Cardiac septum (tissue), 1 donor: ENCODE results near the gene MAN2C1. TPM values are rescaled to one million over a fixed set of nuclear protein-coding genes. Genes with fewer than 3 reads are reported as not detected.
"Not testable (repeated sequence)": the region's sequence is repeated elsewhere in the genome, so short reads cannot be mapped to it uniquely, and the experiment has no call there.

Source experiments
- DNase-seq: peaks from one replicate; pipeline ENCODE4 v3.0.0-alpha.2; 2020; ENCODE audit warnings: low spot score
- intact Hi-C: fragments of 100-400 bp; cut with DNase I; formaldehyde crosslinking; loops from one replicate; pipeline ENCODE4 v1.14.0; 2022
- total RNA-seq: library from RNA; stranded (reverse); fragmentation: NEBNext Ultra II Directional; extraction: Animal tissue kit (Norgen Biotek cat#: 25700); gene quantifications from one replicate; pipeline ENCODE4 v1.2.1, GENCODE V29; 2021
- donor health status: DM: no; HTN: no; CAD: no.

MAN2C1 gene
- total RNA-seq, 1 donor from 2014 or later: 153 TPM

DNA sequence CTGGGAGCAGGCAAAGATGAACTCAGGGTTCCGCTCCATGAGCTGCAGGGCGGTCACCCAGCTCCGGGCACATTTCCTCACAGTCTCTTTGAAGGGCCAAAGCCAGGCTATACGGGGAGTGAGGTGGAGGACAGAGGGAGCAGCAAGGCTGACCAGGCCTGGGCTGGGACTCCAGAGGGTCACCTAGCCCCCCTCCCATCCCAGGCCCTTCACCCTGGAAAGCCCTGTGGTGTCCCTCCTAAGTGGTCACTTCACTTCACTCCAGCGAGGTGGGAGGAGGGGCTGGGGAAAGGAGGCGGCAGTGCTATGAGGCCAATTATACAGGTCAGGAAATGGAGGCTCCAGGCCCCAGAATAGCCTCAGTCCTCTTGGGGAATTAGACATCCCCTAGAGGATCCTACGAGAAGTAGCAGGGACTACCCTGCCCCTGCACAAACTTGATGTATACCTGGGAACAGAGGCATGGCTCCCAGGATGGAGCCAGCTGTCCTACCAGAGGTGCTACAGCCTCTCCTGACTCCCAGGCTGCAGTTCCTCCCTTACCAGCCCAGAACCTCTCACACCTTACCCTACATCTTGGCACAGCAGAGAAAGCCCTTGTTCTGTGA, 5.7 kb downstream of the MAN2C1 start:
- intact Hi-C loops: loop anchor here (10.0 kb wide), 1 partner anchor 322 kb away; no protein-coding TSS in a partner anchor
- DNase-seq: no peak

DNA sequence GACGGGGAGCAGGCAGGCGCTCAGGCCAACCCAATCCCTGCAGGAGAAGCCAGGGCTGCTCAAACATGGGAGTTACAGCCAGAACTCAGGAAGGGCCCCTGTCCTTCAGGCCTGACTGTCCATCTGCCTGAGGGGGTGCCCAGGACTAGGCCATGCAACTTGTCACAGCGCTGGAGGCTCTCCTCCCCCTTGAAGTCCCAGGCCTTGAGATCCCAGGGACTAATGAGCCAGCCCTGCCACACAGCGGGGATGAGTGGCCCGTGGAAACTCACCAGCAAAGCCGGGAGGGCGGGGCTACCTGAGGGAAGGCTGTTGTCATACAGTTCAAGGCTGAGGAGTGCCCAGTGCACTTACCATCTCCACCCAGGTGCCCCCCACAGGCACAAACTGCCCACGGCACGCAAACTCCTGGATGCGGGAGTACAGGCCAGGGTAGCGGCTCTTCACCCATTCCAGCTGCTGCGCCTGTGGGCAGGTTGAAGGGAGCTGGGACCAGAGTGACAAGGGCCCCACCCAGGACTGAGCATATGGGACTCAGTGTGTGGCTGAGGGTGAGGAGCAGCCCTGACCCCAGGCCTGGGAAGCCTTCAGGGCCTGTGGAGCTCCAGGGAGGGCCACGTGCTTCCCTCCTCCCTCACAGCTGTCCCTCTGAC, 6.3 kb downstream of the MAN2C1 start:
- intact Hi-C loops: loop anchor here (10.0 kb wide), 1 partner anchor 323 kb away; no protein-coding TSS in a partner anchor
- no peak for DNase-seq

DNA sequence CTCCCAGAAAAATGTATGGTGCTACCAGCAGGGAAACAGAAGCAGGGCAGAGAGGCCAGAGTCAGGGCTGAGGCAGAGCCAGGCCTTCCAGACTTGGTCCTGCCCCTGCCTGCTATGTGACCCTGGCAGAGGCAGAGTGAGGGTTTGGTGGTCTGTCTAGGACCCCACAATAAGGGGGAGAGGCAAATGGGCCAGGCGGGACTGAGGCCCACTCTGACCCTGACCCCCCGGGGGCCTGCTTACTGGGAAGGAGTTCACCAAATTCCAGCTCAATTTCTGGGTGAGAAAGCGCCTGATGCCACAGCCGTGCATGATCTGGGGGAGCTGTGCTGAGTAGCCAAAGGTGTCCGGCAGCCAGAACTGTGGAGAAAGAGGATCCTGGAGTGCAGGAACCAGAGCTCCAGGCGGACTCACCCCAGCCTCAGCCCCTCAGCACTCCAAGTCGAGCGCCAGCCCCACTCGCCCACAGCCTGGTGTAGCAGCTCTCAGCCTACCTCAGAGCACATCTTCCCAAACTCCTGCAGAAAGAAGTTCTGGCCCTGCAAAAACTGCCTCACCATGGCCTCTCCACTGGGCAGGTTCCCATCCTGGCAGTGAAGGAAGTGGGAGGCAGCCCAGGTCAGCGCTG, 6.9 kb downstream of the MAN2C1 start:
- intact Hi-C loops: loop anchor here (10.0 kb wide), 1 partner anchor 323 kb away; no protein-coding TSS in a partner anchor
- DNase-seq: no peak

DNA sequence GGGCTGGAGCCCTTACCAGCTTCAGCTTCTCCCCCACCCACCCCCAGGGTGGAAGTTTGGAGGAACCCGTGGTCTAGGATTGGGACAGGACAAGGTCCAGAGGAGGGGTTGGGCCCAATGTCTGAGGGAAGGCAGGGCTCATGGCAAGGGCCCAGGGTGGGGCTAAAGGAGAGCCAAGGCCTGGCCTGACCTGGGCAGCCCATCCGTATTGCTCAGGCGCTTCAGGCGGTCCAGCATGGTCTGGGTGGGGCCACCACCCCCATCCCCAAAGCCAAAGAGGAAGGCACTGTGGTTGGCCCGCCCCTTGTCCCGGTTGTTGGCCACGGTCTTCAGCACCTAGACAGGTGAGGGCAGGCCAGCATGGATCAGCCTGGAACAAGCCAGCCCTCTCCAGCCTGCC, 7.6 kb downstream of the MAN2C1 start:
- DNase-seq: no peak
- intact Hi-C loops: loop anchor here (10.0 kb wide), 1 partner anchor 324 kb away; no protein-coding TSS in a partner anchor

DNA sequence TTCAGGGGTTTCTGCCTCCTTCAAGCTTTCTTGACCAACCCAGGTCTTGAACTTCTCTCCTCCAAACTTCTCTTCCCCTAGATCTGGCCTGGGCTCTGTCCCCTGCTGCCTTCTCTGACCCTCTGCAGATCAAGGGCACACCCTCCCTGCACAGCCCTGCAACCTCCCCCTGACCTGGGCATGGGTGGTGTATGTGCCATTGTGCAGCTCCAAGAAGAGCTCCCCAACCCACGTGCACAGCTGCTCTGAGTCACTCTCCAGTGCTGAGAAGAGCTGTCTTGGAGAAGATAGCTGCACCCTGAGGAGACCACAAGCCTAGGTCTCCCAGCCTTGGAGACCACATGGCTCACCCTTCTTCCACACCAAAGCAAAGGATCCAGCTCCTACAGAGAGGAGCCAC, 8.0 kb downstream of the MAN2C1 start:
- no peak for DNase-seq
- intact Hi-C loops: loop anchor here (10.0 kb wide), 1 partner anchor 324 kb away; no protein-coding TSS in a partner anchor

DNA sequence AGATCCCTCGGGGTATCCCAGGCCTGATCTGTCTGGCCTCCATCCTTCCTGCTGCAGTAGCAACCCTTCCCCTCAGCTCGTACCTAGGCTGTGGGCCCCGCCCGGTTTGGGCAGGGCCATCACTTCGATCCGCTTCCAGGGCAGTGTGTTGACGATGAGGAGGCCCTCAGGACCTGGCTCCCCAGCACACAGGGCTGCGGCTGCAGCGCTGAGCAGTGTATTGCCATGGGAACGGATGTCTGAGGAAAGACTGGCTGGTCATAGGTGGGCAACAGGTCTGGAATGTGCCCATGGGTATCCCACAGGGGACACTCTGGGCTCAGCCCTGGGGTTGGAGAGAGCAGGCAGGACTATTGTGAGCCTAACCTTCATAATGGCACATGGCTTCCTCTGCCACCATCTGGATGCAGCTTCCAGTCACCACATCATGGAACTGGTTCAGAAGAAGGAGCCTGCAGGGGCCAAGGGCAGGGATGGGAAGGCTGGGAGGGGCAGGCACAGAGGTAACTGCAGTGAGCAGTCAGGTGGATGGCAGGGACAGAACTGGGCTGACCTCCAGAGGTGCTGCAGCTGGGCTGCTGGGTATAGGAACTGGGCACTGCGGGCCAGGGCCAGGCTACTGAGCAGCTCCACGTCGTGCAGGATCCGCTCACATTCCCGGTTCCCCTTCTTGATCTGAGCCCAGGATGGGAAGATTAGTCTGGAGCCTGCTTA, 8.7 kb downstream of the MAN2C1 start:
- intact Hi-C loops: loop anchor here (10.0 kb wide), 1 partner anchor 325 kb away; no protein-coding TSS in a partner anchor
- DNase-seq: no peak

DNA sequence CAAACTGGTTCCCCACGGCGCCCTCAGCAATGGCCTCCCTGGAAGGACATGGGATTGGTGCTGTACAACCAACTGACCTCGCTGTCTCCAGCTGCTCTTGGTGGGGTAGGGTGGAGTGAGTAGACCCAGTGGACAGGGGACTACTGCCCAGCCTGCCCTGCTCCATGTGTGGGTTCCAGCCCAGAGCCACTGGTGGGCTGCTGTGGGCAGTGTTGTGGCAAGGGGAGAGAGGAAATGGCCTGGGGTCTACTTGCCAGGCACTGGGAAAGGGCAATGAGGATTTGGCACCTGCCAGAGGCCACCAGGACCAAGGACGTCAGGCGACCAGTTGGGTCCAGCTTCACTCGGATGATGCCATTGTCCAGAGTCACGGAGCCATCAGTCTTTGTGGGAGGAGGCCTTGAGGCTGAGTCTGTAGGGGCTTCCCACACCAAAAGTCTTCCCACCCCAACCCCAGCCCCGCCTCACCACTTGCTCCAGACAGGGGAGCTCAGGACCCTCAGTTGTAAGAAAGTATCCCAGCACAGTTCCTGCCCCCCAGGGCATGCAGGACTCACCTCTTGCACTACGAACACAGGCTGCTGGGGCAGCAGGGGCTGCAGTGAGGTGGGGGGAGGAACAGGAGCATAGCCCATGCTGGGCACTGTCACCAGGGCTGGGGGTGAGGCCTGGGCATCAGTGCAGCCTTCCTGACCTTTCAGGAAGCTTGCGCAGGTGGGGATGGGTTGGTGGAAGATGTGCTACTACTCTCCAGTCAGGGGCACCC, 9.5 kb downstream of the MAN2C1 start:
- intact Hi-C loops: no loop called here
- no peak for DNase-seq

DNA sequence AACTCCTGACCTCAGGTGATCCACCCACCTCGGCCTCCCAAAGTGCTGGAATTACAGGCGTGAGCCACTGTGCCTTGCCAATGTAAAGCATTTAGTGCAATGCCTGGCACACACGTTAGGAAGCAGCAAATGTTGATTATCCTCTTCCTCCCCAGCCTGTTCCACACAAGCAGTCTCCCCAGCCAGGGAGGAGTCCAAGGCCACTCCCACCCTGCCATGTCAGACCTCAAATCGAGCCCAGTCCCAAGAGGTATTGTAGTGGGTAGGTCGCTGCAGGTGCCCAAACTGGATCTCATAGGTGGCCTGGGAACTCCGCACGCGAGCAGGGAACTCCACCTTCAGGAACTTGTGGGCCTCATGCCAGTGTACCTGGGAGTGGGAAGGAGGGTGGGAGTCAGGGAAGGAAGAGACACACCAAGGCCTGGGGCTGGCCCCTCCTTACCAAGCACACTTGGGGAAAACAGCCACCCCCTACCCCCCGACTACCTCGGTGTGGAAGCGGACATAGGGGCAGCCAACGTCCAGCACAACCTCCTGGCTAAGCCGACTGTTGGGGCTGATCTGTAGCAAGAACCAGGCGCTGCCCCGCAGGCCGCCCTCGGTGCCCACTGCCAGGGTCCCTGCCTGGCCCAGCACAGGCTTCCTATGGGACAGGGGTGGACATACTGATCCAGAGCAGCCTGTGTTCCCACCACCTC, 10.3 kb downstream of the MAN2C1 start:
- DNase-seq: no peak
- intact Hi-C loops: no loop called here

DNA sequence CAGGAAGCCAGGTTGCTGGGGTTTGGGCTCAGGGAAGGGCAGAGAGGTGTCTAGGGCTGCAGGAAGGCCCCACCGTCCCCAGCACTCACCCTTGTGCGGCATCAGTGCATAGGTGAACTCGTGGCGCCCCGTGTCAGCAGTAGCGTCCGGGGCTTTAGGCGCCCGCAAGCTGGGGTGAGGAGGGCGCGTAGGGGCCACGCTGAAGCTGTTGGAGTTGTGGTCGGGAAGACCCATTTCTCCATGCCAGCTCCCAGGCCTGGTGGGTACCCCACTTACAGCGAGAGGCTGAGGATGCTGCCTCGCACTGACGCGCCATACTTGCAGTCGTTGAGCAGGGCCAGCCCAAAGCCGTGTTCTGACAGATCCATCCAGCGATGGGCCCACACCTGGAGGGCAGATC, 11.9 kb downstream of the MAN2C1 start:
- DNase-seq: no peak
- intact Hi-C loops: no loop called here

DNA sequence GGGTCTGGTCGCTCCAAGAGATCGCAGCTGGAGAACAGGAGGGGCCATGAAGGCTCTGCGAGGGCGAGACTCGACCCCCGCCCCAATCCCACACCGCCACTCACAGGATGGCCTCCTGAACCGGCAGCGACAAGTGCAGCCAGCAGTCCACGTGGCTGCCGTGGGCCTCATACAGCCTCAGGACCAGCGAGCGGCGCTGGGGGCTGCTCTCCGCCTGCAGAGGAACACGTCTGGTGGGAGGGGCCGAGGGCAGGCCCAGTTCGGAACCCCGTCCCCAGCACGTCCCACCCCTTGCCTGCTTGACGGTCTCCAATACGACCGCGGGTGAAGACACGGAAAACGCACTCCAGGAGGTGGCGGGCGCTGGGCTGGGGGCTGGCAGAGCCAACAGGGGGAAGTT, 12.4 kb downstream of the MAN2C1 start:
- DNase-seq: no peak
- intact Hi-C loops: no loop called here

DNA sequence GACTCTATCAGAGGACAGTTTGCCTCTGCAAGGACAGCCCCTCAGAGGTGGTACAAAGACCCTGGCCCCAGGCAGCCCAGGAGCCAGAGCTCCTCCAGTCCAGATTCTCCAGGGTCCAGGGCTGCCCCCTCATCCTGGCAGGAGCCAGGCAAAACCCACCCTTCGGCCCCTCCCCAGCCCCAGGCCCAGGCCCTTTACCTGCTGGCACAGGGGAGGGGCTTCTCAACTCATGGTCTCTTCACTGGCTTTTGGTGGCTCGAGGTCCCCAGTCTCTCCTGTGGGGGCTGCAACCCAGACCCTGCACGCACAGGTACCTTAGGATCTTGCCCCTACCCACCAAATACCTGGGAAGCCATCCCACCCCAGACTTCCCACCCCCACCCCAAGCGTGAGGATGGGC, 13.0 kb downstream of the MAN2C1 start:
- DNase-seq: no peak
- intact Hi-C loops: no loop called here

DNA sequence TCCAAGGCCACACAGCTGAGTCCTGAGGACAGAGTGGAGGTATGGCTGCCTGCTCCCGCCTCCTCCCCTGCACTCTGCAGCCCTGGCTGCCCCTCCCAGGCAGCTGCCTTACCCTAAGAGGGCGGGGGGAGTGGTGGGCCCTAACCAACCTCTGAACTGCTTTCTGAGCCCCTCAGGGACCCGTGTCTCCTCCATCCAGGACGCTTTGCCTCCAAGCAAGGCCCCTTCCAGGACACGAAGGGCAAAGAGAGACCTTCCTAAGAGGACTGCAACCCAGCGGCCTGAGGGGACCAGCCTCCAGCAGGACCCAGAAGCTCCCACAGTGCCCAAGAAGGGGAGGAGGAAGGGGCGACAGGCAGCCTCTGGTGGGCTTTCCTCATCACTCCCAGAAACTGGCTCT, 14.0 kb downstream of the MAN2C1 start:
- intact Hi-C loops: no loop called here
- DNase-seq: peak; percentile 2

DNA sequence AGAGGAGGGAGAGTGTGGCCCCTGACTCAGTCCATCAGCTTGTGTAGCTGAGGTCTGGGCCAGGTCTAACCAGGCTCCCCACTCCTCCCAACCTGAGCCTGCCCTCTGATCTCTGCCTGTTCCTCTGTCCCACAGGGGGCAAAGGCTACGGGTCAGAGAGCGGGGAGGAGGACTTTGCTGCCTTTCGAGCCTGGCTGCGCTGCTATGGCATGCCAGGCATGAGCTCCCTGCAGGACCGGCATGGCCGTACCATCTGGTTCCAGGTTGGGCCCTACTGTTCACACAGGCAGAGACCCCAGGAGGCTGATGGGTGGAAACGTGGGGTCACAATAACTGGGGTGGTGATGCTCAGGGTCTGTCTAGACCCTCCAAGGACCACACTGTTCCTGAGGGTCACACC, 14.8 kb downstream of the MAN2C1 start:
- intact Hi-C loops: no loop called here
- no peak for DNase-seq

DNA sequence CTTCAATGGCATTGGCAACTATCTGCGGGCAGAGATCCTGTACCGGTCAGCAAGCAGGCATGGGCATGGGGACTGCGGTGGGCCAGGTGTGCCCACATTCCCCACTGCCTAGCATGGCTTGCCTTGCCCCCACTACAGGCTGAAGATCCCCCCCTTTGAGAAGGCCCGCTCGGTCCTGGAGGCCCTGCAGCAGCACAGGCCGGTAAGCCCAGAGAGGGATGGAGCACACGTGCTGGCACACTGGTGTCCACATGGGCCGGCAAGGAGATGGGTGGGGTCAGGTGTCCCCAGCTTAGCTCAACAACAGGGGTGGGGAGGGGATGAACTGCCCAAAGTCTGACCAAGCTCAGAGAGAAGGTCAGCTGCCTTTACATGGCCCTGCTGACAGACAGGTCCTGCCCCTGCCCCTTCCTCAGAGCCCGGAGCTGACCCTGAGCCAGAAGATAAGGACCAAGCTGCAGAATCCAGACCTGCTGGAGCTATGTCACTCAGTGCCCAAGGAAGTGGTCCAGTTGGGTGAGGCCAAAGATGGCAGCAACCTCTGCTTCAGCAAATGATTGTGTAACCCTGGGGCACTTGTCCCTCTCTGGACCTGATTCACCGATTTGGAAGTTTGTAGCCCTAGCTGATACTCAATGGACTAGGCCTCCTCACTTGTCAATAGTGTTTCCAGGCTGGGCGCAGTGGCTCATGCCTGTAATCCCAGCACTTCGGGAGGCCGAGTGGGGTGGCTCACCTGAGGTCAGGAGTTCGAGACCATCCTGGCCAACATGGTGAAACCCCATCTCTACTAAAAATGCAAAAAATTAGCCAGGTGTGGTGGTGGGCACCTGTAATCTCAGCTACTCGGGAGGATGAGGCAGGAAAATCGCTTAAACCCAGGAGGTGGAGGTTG, 16.0 kb downstream of the MAN2C1 start:
- intact Hi-C loops: no loop called here
- DNase-seq: no peak

DNA sequence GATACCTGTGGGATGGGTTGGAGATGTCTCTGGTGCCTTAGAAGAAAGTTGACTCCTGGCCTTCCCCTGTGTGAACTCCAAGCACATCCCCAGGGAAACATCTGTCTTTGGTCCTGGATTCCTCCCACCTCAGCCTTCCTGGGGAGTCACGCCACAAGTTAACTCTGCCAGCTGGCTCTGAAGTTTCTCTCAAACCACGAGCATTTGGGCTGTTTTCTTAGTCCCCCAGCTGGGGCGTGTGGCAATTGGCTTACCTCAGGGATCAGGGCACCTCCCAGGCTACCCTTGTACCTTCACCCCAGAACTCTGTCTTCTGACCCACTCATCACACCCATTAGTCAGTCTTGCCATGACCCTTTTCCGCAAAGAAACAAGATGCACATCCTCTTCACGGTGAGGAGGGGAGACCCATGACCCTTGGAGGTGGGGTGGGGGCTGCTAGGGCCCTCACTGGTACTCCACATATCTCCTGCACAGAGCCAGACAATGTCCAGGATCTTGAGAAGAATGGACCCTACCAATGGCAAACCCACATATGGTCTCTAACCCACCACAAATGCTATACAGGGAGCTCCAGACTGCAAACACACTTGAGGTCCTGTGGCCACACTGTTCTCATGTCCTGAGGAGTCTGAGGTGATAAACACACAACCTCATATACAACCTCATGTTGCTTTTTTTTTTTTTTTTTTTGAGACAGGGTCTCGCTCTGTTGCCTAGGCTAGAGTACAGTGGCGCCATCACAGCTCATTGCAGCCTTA, 17.6 kb downstream of the MAN2C1 start:
- DNase-seq: no peak
- intact Hi-C loops: no loop called here

DNA sequence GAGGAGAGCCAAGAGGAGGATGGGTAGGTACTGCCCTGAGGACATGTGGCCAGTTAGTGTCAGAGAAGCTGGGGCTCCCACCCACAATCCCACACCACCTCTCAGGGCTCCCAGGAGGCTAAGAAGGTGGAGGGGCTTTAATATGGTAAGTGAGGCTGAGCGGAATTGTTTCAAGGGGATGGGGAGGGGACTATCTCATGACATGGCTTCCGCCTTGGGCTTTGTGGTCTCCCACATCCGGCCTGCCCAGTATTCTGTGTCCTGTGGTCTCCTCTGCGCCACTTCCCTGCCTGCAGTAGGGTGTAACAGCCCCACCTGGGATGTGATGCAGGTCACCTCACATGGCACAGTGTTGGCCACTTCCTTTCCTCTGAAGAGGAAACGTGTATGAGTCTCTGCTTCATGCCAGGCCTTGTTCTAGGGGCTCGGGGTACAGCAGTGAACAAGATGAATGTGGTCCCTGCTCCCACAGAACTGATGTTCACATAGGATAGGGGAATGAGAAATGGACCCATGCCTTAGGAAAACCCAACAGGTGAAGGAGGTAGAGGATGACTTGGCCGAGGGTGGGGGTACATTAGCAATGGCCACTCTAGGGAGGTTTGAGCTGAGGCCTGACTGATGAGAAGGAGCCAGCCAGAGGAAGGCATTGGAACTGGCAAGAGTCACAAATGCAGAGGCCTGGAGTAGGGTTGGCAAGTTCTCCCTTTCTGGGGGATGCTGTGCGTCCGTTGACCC, 18.4 kb downstream of the MAN2C1 start:
- intact Hi-C loops: no loop called here
- DNase-seq: peak; percentile 86

DNA sequence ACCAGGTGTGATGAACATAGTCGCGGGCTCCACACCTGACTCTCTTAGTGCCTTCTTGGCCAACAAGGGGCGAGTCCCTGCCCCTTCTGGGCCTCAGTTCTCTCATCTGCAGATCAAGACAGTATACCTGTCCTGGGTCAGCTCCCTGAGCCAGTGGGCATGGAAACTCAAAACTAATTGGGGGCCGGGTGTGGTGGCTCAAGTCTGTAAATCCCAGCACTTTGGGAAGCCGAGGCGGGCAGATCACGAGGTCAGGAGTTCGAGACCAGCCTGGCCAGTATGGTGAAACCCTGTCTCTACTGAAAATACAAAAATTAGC, 19.1 kb downstream of the MAN2C1 start:
- intact Hi-C loops, DNase-seq: not testable (repeated sequence)
